PC-9 (cell line): Measurements from ENCODE around the gene ARHGEF37. TPM values are rescaled to one million over a fixed set of nuclear protein-coding genes. Genes with fewer than 3 reads are reported as not detected.
"Not testable (repeated sequence)": the region's sequence is repeated elsewhere in the genome, so short reads cannot be mapped to it uniquely, and the experiment has no call there.

Source experiments
- BruUV-seq: library from RNA; stranded (reverse); fragments of 400-500 nt; replicated peaks from 2 replicates; lab custom pipeline; 2021; lab: Mats Ljungman, UMichigan
- CTCF ChIA-PET: fragments of 300-600 bp; sonication (Branson Sonifier 250); formaldehyde crosslinking; loops from one replicate; lab custom pipeline; 2022; ENCODE audit warnings: antibody characterized with exemption; lab: Charles Lee
- POLR2A ChIA-PET: fragments of 300-600 bp; sonication (Branson Sonifier 250); formaldehyde crosslinking; loops from one replicate; lab custom pipeline; 2022; ENCODE audit warnings: antibody characterized with exemption; ENCODE audit not compliant: unreplicated experiment; lab: Charles Lee
- DNase-seq, 2 experiments: peaks; one replicate each; pipeline versions ENCODE4 v3.0.0 to v3.0.0-alpha.2; 2015 to 2022; ENCODE audit warnings: mixed read lengths in 1 of 2
- H2AFZ ChIP-seq: fragments of 200-600 bp; sonication (generic); 2 replicates; pipeline ENCODE4 v1.8.1; 2017; ENCODE audit warnings: antibody characterized with exemption
- H3F3A ChIP-seq: fragments of 200-600 bp; sonication (generic); 2 replicates; pipeline ENCODE4 v1.8.1; 2017; ENCODE audit warnings: antibody characterized with exemption, mild to moderate bottlenecking, low read depth; ENCODE audit not compliant: insufficient read depth
- H3K27ac ChIP-seq: fragments of 200-600 bp; sonication (generic); 2 replicates; pipeline ENCODE4 v1.6.1; 2016; ENCODE audit warnings: mixed run types
- H3K27me3 ChIP-seq: fragments of 200-600 bp; sonication (generic); 2 replicates; pipeline ENCODE4 v1.6.1; 2016; ENCODE audit warnings: low read depth, mixed run types; ENCODE audit not compliant: insufficient read depth
- H3K36me3 ChIP-seq: fragments of 200-600 bp; sonication (generic); 2 replicates; pipeline ENCODE4 v1.6.1; 2016; ENCODE audit warnings: low read depth, mixed run types
- H3K4me1 ChIP-seq: fragments of 200-600 bp; sonication (generic); replicated peaks from 2 replicates; pipeline ENCODE4 v1.6.1; 2016; ENCODE audit warnings: mixed run types; ENCODE audit not compliant: insufficient read depth
- H3K4me2 ChIP-seq: fragments of 200-600 bp; sonication (generic); 2 replicates; pipeline ENCODE4 v1.6.1; 2017; ENCODE audit warnings: mixed run types
- H3K4me3 ChIP-seq: fragments of 200-600 bp; sonication (generic); 2 replicates; pipeline ENCODE4 v1.6.1; 2016; ENCODE audit warnings: mixed run types
- H3K79me2 ChIP-seq: fragments of 200-600 bp; sonication (generic); 2 replicates; pipeline ENCODE4 v1.6.1; 2017; ENCODE audit warnings: low read depth, mixed run types
- H3K9me2 ChIP-seq: fragments of 200-600 bp; sonication (generic); 2 replicates; pipeline ENCODE4 v1.8.1; 2017; ENCODE audit warnings: mild to moderate bottlenecking; ENCODE audit not compliant: insufficient read depth
- H3K9me3 ChIP-seq: fragments of 200-600 bp; sonication (generic); 2 replicates; pipeline ENCODE4 v1.8.1; 2016; ENCODE audit warnings: low read depth; ENCODE audit not compliant: insufficient read depth
- H4K20me1 ChIP-seq: fragments of 200-600 bp; sonication (generic); 2 replicates; pipeline ENCODE4 v1.8.1; 2017; ENCODE audit not compliant: insufficient read depth
- EZH2 ChIP-seq: fragments of 200-600 bp; sonication (generic); IDR thresholded peaks from 2 replicates; pipeline ENCODE4 v1.8.0; 2017; ENCODE audit warnings: antibody characterized with exemption, low read depth
- intact Hi-C: fragments of 100-400 bp; cut with micrococcal nuclease; formaldehyde crosslinking; loops from one replicate; pipeline ENCODE4 v1.10.0; 2022; ENCODE audit not compliant: unreplicated experiment
- total RNA-seq: library from RNA; stranded (reverse); gene quantifications from 2 replicates; pipeline ENCODE4 v1.2.3, GENCODE V29; 2021
- TF ChIP-seq, protein P1 (sequence below): fragments of 200-600 bp; sonication (generic); conservative IDR thresholded peaks from 2 replicates; pipeline ENCODE4 v1.6.1; 2017; ENCODE audit warnings: mixed run types, antibody characterized with exemption, mild to moderate bottlenecking, moderate library complexity

ARHGEF37 gene
- total RNA-seq, 1 experiment from 2014 or later, result 5.5 TPM

DNA sequence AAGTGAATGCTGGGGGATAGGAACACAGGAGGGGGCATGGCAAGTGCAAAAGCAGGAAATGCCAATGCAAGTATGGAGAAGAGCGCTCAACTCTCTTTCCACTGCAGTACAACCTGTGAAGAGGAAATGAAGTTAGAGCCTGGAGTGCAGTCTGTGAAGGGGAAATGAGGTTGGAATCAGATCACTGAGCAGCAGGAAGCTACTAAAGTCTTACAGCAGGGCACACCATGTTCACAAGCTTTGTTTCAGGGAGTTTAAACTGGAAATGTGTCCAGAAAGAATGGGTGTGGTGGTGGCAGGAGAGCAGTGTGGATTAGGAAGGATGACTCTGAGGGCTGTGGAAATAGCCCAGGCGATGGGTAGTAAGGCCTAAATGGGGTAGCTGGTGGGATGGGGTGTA is 15.4 kb downstream of the ARHGEF37 start:
- Histone ChIP-seq H3K4me2 (no peak overlapping the region), H3K9me2 (no peaks in the 10 kb centered on the region), H3K9me3 (no peaks in the 10 kb centered on the region), H3K27ac (no peak overlapping the region), H3K36me3 (no peaks in the 10 kb centered on the region), H3K4me3 (no peak overlapping the region), H3K4me1 (peaks cover 10% of the 10 kb centered on the region), H3K79me2 (no peaks in the 10 kb centered on the region), H3F3A (peaks cover 6% of the 10 kb centered on the region), H2AFZ (no peak overlapping the region), H4K20me1 (no peaks in the 10 kb centered on the region), H3K27me3 (no peaks in the 10 kb centered on the region)
- no peak for TF ChIP-seq EZH2
- TF ChIP-seq, protein P1, sequence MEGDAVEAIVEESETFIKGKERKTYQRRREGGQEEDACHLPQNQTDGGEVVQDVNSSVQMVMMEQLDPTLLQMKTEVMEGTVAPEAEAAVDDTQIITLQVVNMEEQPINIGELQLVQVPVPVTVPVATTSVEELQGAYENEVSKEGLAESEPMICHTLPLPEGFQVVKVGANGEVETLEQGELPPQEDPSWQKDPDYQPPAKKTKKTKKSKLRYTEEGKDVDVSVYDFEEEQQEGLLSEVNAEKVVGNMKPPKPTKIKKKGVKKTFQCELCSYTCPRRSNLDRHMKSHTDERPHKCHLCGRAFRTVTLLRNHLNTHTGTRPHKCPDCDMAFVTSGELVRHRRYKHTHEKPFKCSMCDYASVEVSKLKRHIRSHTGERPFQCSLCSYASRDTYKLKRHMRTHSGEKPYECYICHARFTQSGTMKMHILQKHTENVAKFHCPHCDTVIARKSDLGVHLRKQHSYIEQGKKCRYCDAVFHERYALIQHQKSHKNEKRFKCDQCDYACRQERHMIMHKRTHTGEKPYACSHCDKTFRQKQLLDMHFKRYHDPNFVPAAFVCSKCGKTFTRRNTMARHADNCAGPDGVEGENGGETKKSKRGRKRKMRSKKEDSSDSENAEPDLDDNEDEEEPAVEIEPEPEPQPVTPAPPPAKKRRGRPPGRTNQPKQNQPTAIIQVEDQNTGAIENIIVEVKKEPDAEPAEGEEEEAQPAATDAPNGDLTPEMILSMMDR, result no peak
- DNase-seq, result no peak
- intact Hi-C loops, result no loop called here
- no TSS peak for BruUV-seq
- CTCF ChIA-PET, result no interaction called here
- POLR2A ChIA-PET, result interaction anchor here (0.7 kb wide), 1 partner anchor 237 kb away, joined by 9 read pairs; no protein-coding TSS in a partner anchor

DNA sequence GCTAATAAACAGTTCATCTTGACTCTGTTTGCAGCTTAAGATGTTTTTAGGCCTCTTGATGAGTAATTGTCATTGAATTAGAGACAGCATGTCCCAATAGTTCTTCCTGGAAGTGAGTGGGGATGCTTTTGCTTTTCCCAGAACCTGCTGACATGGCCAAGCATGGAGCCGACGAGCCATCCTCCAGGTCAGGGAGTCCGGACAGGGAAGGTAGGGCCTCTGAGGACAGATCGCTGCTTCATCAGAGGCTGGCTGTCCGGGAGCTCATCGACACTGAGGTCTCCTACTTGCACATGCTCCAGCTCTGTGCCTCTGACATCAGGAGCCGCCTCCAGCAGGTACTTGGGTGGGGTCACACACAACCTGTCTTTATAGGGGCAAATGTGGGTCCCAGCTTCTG is 16.3 kb downstream of the ARHGEF37 start:
- no peaks in the 10 kb centered on the region for H3K9me3 ChIP-seq
- no TSS peak for BruUV-seq
- no peaks in the 10 kb centered on the region for H3K27me3 ChIP-seq
- peaks cover 7% of the 10 kb centered on the region for H3F3A ChIP-seq
- H3K4me2 ChIP-seq, result no peak overlapping the region
- ChIA-PET POLR2A (interaction anchor here (0.6 kb wide), 1 partner anchor 453 kb away, joined by 7 read pairs; no protein-coding TSS in a partner anchor), CTCF (no interaction called here)
- no peak for DNase-seq
- H3K4me3 ChIP-seq, result no peak overlapping the region
- H3K4me1 ChIP-seq, result peaks cover 10% of the 10 kb centered on the region
- H3K36me3 ChIP-seq, result no peaks in the 10 kb centered on the region
- H3K79me2 ChIP-seq, result no peaks in the 10 kb centered on the region
- H2AFZ ChIP-seq, result no peak overlapping the region
- TF ChIP-seq EZH2, result no peak
- H3K27ac ChIP-seq, result no peak overlapping the region
- intact Hi-C loops, result no loop called here
- H4K20me1 ChIP-seq, result no peaks in the 10 kb centered on the region
- no peaks in the 10 kb centered on the region for H3K9me2 ChIP-seq

DNA sequence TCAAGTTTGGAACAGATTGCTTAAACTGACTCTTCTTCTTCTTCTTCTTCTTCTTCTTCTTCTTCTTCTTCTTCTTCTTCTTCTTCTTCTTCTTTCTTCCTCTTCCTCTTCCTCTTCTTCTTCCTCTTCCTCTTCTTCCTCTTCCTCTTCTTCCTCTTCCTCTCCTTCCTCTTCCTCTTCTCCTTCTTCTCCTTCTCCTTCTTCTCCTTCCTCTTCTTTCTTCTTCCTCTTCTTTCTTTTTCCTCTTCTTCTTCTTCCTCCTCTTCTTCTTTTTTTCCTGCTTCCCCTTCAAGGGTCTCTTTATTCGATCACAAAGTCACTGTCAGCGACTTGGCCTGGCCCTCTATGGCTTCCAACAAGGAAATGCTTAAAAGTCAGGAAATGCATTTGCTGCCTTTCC is 16.9 kb downstream of the ARHGEF37 start:
- H3K27me3 ChIP-seq, DNase-seq, H3K9me2 ChIP-seq, H3K4me2 ChIP-seq, H3K79me2 ChIP-seq, POLR2A ChIA-PET, H4K20me1 ChIP-seq, H3K9me3 ChIP-seq, intact Hi-C loops, H3K27ac ChIP-seq, CTCF ChIA-PET, H3K4me3 ChIP-seq, H3K36me3 ChIP-seq, BruUV-seq, H2AFZ ChIP-seq: not testable (repeated sequence)
- Histone ChIP-seq H3K4me1 (peaks cover 13% of the 10 kb centered on the region), H3F3A (peaks cover 12% of the 10 kb centered on the region)

DNA sequence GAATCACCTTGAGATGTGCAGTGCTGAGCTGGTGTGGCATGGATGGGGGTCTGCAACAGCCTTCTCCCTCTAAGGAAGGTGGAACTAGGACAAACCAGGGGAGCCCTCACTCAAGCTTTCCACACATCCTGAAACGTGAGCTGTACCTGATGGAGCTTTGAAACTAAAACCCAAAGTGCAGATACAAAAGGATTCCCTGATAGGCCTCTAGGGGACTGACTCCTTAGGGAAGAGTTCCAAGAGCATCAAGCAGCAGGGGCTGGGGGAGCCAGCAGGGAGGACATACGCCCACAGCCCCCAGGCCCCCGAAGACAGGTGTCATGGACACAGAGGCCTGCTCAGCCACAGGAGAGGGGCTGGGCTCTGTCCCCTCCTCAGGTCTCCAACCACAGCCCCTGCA is 17.7 kb downstream of the ARHGEF37 start:
- no peak overlapping the region for H3K27ac ChIP-seq
- POLR2A ChIA-PET, result no interaction called here
- H3K9me2 ChIP-seq, result no peaks in the 10 kb centered on the region
- no peaks in the 10 kb centered on the region for H4K20me1 ChIP-seq
- H3K79me2 ChIP-seq, result no peaks in the 10 kb centered on the region
- no peak overlapping the region for H3K4me2 ChIP-seq
- no peak overlapping the region for H3K4me3 ChIP-seq
- CTCF ChIA-PET, result no interaction called here
- peaks cover 20% of the 10 kb centered on the region for H3K4me1 ChIP-seq
- no peaks in the 10 kb centered on the region for H3K36me3 ChIP-seq
- no peak overlapping the region for H2AFZ ChIP-seq
- BruUV-seq, result no TSS peak
- TF ChIP-seq EZH2, result no peak
- TF ChIP-seq, protein P1, result no peak
- H3K27me3 ChIP-seq, result no peaks in the 10 kb centered on the region
- peaks cover 19% of the 10 kb centered on the region for H3F3A ChIP-seq
- DNase-seq, result no peak
- intact Hi-C loops, result no loop called here
- H3K9me3 ChIP-seq, result no peaks in the 10 kb centered on the region
